Prostate gland (tissue), 2 donors: ENCODE results near the gene MRPL44.

ENCODE experiments used
- POLR2A ChIP-seq: fragments of 450-650 bp; IDR thresholded peaks from one replicate; pipeline ENCODE4 v1.6.1; 2016; ENCODE audit warnings: antibody characterized with exemption, mild to moderate bottlenecking
- TF ChIP-seq, protein P1 (sequence below), 4 experiments: fragments of 200-600 bp in 2 of 4; fragments of 450-650 bp in 2 of 4; sonication (generic) in 2 of 4; IDR thresholded peaks; 1 replicate in 3 of 4; 2 replicates in 1 of 4; pipeline ENCODE4 v1.5.1; 2016 to 2019; ENCODE audit warnings: antibody characterized with exemption in 4 of 4, mild to moderate bottlenecking in 2 of 4, moderate library complexity in 2 of 4

DNA sequence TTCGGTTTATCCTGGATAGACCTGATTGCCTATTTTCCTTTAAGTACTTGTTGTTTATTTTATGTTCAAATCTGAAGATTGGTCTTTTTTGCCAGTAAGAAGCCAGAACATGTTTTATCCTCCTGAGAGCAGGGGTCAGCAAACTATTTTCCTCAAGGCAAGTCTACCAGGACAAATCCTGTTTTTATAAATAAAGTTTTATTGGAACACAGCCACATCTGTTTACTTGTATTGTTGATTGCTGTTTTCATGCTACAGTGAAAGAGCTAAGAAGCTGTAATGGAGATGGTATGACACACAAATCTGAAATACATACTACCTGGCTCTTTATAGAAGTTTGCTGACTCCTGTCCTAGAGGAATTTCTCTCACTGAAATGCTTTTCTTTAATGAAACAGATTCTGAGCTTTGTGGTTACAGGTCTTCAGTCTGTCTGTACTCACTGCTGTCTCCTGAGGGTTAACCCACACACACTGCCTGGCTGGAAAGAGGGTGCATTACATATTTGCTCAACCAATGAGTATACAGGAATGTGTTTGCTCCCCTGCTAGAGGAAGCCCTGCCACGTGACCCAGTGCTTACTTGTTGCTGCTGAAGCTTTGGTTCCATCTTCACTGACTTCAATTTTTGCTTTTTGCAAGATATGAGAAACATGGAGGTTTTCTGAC lies 22.6 kb downstream of the MRPL44 start:
- TF ChIP-seq, protein P1, sequence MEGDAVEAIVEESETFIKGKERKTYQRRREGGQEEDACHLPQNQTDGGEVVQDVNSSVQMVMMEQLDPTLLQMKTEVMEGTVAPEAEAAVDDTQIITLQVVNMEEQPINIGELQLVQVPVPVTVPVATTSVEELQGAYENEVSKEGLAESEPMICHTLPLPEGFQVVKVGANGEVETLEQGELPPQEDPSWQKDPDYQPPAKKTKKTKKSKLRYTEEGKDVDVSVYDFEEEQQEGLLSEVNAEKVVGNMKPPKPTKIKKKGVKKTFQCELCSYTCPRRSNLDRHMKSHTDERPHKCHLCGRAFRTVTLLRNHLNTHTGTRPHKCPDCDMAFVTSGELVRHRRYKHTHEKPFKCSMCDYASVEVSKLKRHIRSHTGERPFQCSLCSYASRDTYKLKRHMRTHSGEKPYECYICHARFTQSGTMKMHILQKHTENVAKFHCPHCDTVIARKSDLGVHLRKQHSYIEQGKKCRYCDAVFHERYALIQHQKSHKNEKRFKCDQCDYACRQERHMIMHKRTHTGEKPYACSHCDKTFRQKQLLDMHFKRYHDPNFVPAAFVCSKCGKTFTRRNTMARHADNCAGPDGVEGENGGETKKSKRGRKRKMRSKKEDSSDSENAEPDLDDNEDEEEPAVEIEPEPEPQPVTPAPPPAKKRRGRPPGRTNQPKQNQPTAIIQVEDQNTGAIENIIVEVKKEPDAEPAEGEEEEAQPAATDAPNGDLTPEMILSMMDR (IDR thresholded peaks at IDR 0.05), result no peak
- TF ChIP-seq POLR2A, result no peak
